Measurements from ENCODE around the gene UBL4A.

Gene UBL4A

DNA sequence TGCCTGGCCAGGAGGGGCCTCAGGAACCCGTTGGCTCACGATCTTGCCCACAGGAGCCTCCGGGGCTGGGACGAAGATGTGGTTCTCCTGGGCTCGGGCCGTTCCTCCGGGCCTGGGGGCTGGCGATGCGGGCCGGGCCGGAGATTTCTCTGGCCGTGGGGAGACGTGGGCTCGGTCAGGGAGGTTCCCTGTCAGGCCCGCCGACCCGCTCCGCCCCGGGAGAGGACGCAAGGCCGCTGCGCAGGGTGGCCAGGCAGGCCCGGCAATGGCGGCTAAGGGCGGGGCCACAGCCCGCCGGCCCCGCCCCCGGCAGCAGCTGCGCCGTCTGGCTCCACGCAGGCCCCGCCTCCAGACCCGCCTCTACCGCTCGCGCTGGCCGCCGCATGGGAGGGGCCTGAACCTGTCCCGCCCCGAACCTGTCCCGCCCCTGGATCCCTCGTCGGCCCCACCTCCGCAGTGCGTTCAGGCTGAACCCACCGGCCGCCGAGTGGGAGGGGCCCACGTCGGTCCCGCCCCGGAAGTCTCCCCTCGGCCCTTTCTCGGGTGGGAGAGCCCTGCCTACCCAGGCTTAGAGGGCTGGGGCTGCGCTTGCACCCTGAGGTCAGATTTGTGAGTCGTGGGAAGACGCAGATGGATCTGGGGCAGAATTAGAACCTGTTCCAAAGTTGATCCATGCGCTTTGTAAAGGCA lies 29.7 kb upstream of the UBL4A start, which contains the start of gene FAM3A:
Gene FAM3A (minus strand): TSS at position 267 of the 690 bp plus-strand sequence. CDS start 460 bp downstream, outside the sequence.
- TF ChIP-seq CTCF (IDR thresholded peaks at IDR 0.05; ENCODE audit: low read depth, low read length), result no peak
- peak; percentile 86 to 94 for DNase-seq (ENCODE audit: low read depth in 2 of 2)
- H3K4me3 ChIP-seq (replicated peaks in 1 of 2; ENCODE audit: low read depth in 2 of 2, low read length in 2 of 2), result peak within 1 kb of the TSS; percentile 60 to 66

GRCh38 chrX:154515090-154515965 lies 28.9 kb upstream of the UBL4A start:
- DNase-seq (ENCODE audit: low read depth in 2 of 2), result no peak
- no peak for TF ChIP-seq CTCF (IDR thresholded peaks at IDR 0.05; ENCODE audit: low read depth, low read length)
- H3K4me3 ChIP-seq (replicated peaks in 1 of 2; ENCODE audit: low read depth in 2 of 2, low read length in 2 of 2), result peak overlapping the region; percentile 60 to 66

DNA sequence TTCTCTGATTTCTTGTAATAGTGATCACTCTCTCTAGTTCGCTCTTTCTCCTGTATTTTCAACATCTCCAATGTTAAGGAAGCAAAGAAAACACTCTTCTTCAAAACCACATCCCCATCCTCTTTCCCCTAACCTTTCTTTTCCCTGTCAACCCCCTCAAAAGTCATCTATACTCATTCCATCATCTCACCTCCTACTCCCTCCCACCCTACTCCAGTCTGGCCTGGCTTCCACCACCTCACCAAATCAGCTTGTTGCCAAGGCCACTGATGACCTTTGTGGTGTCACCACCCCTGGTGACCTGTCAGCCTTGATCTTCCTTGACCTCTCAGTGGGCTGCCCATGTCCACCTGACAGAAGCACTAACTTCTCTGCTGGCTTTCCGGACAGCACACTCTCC lies 27.3 kb upstream of the UBL4A start:
- no peak for TF ChIP-seq CTCF (IDR thresholded peaks at IDR 0.05; ENCODE audit: low read depth, low read length)
- no peak for DNase-seq (ENCODE audit: low read depth in 2 of 2)

DNA sequence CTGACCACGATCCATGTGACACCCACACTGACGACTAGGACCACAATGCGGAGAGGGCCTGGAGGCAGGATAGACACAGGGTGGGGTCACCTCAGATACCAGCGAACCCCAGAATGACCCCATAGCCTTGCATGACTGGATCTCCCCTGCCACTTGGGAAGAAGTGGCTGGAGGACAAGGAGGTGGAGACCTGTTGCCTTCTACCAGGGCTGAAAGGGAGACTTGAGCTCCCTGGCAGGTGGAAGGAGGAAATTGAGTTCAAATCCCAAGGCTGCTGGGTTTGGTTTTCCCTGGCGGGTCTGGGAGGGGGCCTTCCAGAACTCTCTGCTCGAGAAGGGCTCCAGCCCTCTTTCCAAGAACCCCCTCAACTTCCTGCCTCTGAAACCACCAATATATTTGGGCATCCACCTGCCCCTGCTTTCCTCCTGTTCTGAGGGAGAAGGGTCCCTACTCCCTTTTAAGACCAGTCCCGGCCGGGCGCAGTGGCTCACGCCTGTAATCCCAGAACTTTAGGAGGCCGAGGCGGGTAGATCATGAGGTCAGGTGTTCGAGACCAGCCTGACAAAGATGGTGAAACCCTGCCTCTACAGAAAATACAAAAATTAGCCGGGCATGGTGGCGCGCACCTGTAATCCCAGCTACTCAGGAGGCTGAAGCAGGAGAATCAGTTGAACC lies 26.6 kb upstream of the UBL4A start:
- no peak for TF ChIP-seq CTCF (IDR thresholded peaks at IDR 0.05; ENCODE audit: low read depth, low read length)
- H3K4me3 ChIP-seq (replicated peaks in 1 of 2; ENCODE audit: low read depth in 2 of 2, low read length in 2 of 2), result no peak overlapping the region
- no peak for DNase-seq (ENCODE audit: low read depth in 2 of 2)

More for the DNA sequence above, 27.3 kb upstream of the UBL4A start:
- no peak overlapping the region for H3K4me3 ChIP-seq (replicated peaks in 1 of 2; ENCODE audit: low read depth in 2 of 2, low read length in 2 of 2)

GRCh38 chrX:154511761-154512160 lies 25.3 kb upstream of the UBL4A start:
- H3K4me3 ChIP-seq (replicated peaks in 1 of 2; ENCODE audit: low read depth in 2 of 2, low read length in 2 of 2), result no peak overlapping the region
- TF ChIP-seq CTCF (IDR thresholded peaks at IDR 0.05; ENCODE audit: low read depth, low read length), result no peak
- DNase-seq (ENCODE audit: low read depth in 2 of 2), result no peak

GRCh38 chrX:154509455-154509854 lies 23.0 kb upstream of the UBL4A start:
- H3K4me3 ChIP-seq (replicated peaks in 1 of 2; ENCODE audit: low read depth in 2 of 2, low read length in 2 of 2), result no peak overlapping the region
- TF ChIP-seq CTCF (IDR thresholded peaks at IDR 0.05; ENCODE audit: low read depth, low read length), result no peak
- no peak for DNase-seq (ENCODE audit: low read depth in 2 of 2)
